Stimulated activated CD4-positive, alpha-beta T cell treated with anti-CD3 and anti-CD28 coated beads, Interleukin-4, amount 100 ng/mL, for 1 hour (primary cell): ENCODE data around the gene TMEM179.
"Not testable (repeated sequence)": the region's sequence is repeated elsewhere in the genome, so short reads cannot be mapped to it uniquely, and the experiment has no call there.

Experiments
- DNase-seq: peaks from one replicate; pipeline ENCODE4 v3.0.0-alpha.2; 2020

The TMEM179 gene

GRCh38 chr14:104636846-104637545 lies 32.4 kb upstream of the TMEM179 start:
- DNase-seq: not testable (repeated sequence)

GRCh38 chr14:104636131-104636530 lies 31.6 kb upstream of the TMEM179 start:
- no peak for DNase-seq

- no peak for DNase-seq
Observed at GRCh38 chr14:104635717-104636116, 31.1 kb upstream of the TMEM179 start.

- no peak for DNase-seq
Observed at GRCh38 chr14:104634886-104635570, 30.5 kb upstream of the TMEM179 start.

GRCh38 chr14:104634138-104634760 lies 29.7 kb upstream of the TMEM179 start:
- no peak for DNase-seq

DNA sequence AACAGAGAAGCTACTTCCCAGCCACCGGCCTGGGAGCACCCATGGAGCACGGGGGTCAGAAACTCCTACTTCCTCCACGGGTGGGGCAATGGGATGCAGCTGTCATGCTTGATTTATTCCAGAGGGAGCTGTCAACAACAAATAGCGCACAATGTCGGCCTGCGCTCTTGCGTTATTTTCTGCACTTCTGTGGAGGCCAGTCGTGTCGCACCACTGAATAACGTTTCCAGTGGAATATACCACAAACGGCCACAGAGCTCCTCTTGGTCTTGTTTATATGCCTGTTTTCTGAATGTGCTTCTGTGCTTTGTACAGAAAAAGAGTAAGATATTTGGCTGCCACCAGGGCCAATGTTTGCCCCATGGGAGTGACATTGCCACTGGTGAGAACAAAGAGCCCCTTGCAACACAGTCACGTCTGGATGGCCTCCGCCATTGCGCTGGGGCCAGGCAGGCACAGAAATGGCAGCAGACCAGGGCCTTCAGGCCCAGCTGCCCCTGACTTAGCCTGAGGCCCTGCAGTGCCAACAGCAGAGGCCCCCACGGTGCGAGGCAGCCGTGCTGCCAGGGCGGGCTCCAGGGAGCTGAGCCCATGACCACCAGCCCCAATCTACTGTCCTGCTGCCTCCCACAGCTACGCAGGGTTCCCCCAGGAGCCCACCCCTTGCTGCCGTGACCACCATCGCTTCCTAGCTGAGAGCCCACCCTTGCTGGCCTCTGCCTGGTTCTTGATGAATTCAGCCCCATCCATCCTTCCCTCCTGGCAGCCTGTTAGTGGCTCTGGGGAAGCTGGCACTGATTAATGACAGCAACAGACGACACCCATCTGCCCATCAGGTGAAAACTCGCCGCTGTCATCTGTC lies 28.9 kb upstream of the TMEM179 start:
- no peak for DNase-seq

DNA sequence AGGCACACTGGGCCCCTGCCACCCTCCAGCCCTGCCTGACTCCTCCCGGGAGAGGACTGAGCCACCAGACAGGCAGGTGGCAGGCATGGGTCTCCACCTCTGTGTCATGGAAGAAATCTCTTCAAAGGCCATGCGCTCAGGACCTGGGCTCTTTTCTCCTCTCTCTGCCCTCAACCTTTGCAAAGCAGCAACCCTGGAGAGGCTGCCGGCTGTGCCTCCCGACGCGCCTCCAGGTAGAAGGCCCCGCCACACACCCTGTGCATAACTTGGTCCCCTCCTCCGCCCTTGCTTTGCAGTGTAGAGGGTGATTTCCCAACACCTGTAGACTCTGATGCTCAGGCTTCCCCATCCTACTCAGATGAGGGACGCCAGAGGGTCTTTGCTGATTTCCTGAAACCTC lies 28.2 kb upstream of the TMEM179 start:
- DNase-seq: no peak

DNA sequence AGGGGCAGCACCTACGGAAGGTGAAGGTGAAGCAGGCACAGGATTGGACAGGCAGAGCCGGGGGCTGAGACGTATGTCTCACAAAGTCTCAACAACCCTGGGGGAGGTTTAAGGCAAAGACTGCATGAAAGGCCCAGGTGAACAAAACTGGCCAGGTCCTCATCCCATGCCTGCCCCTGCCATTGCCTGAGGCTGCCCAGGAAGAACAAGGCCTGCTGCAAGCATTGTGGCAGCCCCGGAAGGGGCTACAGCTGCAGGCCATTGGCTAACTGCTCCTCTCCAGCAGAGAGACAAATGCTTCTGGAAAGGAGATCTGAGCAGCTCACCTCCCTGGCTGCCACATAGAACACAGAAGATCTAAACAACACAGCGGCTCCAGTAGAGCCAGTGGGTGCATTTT lies 20.4 kb upstream of the TMEM179 start:
- no peak for DNase-seq

DNA sequence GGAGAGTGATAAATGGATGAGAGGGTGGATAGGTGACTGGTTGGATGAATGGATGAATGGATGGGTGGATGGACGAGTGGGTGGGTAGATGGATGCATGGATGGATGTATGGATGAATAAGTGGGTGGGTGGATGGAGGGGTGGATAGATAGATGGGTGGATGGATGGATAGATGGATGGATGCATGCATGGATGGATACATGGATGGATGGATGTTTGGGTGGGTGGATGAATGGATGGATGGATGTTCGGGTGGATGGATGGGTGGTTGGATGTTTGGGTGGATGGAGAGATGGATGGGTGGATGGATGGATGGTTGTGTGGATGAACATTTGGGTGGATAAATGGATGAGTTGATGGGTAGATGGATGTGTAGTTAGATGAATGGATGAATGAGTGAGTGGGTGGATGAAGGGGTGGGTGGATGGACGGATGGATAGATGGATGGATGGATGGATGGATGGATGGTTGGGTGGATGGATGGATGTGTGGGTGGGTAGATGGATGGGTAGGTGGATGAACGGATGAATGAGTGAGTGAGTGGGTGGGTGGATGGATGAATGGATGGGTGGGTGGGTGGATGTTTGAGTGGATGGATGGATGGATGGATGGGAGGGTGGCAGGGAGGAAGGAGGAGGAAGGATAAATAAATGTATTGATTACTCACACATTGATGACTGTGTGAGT lies 9.7 kb upstream of the TMEM179 start:
- no peak for DNase-seq

- no peak for DNase-seq
Observed at GRCh38 chr14:104611881-104612280, 7.3 kb upstream of the TMEM179 start.

DNA sequence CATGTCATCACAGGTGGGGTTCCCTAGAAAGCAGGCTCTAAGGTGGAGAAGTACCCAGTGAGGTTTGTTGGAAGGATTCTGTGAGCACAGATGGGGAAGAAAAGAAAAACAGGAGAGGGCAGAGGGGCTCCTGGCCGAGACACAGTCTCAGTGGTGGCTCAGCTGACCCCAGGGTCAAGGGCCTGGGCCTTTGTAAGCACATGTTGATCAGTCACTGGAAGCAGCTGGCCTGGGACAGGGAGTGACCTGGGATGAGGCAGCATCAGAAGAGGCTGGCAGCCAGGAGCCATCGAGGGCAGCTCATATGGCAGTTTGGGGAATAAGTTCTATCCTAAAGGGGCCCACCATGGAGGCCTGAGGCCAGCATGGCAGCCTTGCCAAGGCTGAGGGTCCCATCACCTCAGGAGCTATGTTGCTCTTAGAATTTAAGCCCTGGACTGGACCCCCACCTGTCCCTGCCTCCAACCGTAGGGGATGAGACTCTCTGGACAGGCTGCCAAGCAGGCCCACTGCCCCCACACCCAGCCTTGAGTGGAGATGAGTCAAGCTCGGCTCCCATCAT lies 6.3 kb upstream of the TMEM179 start:
- no peak for DNase-seq

DNA sequence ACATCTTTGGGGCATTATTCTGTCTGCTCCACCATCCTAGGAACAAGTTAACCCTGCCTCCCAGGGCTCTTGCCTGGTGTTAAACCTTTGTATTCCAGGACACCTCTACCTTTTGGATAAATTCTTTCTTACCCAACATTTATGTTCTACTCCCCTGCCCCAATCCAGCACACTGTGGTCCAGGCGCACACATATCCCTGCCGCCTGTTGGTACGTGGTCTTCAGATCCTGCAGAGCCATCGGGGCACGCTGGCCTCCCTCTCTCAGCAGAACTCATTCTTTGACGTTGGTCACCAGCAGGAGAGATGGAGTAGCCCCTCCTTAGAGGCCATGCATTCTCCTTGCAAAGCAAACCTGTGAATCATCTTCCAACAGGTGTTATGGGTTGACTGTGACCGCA lies 5.1 kb upstream of the TMEM179 start:
- DNase-seq: no peak

DNA sequence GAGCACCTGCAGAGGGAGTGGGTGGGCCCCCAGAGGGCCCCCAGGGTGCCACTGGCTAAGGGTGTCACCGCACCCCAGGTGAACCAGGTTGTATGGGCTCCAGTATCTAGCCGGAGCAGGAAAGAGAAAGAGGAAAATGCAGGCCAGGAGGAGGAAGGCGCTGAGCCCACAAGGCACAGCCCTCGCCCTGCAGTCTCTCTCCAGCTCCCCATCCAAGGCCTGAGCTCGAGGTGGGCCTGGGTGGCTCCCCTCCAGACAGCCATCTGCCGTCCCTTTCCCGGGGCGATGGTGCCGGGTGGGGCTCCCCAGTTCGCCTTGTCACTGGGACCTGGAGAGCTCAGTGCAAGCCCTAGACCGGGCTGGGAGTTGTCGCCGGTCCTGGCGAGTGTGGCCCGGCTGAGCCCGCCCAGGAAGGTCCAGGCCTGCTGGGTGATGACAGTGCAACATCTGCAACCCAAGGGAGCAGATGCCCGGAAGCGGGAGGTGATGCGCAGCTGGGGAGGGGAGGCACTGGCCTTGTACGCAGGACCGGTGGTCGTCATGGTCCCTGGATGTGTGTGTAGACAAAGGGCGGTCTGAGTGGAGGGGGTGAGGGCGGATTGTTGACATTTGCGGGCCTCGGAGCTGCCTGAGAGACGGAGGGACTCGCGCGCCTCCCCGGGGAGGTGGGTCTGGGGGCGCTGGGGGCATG lies 716 bp downstream of the TMEM179 start:
- DNase-seq: no peak

- DNase-seq: no peak
Observed at GRCh38 chr14:104602933-104603325, 1.6 kb downstream of the TMEM179 start.

- no peak for DNase-seq
Observed at GRCh38 chr14:104602315-104602932, 2.1 kb downstream of the TMEM179 start.

DNA sequence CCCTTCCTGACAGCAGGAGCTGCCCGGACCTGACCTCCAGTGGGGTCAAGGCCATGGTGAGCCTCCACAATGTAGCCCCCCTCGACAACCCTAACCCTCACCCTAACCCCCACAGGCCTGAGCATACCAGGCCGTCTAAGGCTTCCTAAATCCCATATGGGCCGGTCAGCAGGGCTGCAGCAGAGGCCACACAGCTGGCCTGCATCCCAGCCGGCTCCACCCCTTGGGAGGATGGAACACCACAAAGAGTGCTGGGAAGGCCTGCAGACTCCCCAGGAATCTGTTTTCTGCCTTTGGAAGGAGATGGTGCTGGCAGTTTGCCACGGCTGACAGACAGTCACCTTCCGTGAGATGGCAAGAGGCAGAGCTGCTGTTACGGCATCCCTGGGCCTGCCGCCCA lies 2.8 kb downstream of the TMEM179 start:
- no peak for DNase-seq

GRCh38 chr14:104600805-104601204 lies 3.8 kb downstream of the TMEM179 start:
- no peak for DNase-seq

GRCh38 chr14:104600141-104600643 lies 4.4 kb downstream of the TMEM179 start:
- no peak for DNase-seq

DNA sequence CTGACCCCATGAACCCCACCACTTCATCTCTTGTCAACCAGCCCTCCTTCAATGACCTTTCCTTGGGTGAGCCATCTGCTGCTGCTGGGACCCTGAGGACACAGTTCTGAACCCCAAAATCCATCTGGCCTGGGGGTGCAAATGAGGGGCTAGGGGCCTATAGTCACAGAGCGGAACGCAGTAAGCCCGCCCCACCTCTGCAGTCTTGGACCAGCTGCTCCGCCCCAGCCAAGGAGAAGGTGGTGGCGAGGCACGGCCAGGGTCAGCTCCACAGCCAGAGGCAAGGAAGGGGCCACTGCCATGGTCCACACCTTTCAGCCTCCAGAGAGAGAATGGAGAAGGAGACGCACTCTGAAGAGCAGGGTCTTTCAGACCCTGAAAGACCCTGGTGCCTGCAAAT lies 5.1 kb downstream of the TMEM179 start:
- no peak for DNase-seq

GRCh38 chr14:104598910-104599273 lies 5.7 kb downstream of the TMEM179 start:
- no peak for DNase-seq
